Endothelial cell of umbilical vein (primary cell): ENCODE data around the gene HCAR2. TPM values are rescaled to one million over a fixed set of nuclear protein-coding genes. Genes with fewer than 3 reads are reported as not detected.

Experiments used
- BruUV-seq: library from RNA; stranded (reverse); fragments of 400-500 nt; replicated peaks from 2 replicates; lab custom pipeline; 2021; lab: Mats Ljungman, UMichigan
- CTCF ChIA-PET: fragments of 300-600, 350-600 bp; sonication (Branson Sonifier 250); formaldehyde crosslinking; loops from one replicate; lab custom pipeline; 2021; ENCODE audit warnings: antibody characterized with exemption, inconsistent platforms; lab: Charles Lee
- POLR2A ChIA-PET: fragments of 300-600, 350-600 bp; sonication (Branson Sonifier 250); formaldehyde crosslinking; loops from one replicate; lab custom pipeline; 2021; ENCODE audit warnings: antibody characterized with exemption, inconsistent platforms; lab: Charles Lee
- DNase-seq: peaks from one replicate; pipeline ENCODE4 v3.0.0-alpha.2; 2011; ENCODE audit warnings: low read depth, low spot score
- FAIRE-seq: peaks from 2 replicates; lab custom pipeline; 2011; peaks lifted over from hg19 to GRCh38; lab: Jason Lieb, UNC
- H2AFZ ChIP-seq: 2 replicates; pipeline ENCODE4 v1.6.0; 2012; ENCODE audit warnings: low read depth, low read length, control low read depth, inconsistent platforms
- H3K27ac ChIP-seq: 2 replicates; pipeline ENCODE4 v1.5.1; 2011; ENCODE audit warnings: low read depth, mild to moderate bottlenecking, control low read depth, low read length, moderate library complexity; ENCODE audit not compliant: insufficient read depth
- H3K27me3 ChIP-seq, 2 experiments: 2 replicates each; pipeline versions ENCODE4 v1.6.0 to v1.6.1; 2011; ENCODE audit warnings: low read length in 2 of 2, mixed read lengths in 1 of 2; ENCODE audit not compliant: control insufficient read depth in 2 of 2, insufficient read depth in 2 of 2
- H3K36me3 ChIP-seq, 2 experiments: 2 replicates in 1 of 2; 3 replicates in 1 of 2; pipeline ENCODE4 v1.5.1; 2011; ENCODE audit warnings: low read length in 2 of 2, mild to moderate bottlenecking in 1 of 2, moderate library complexity in 1 of 2; ENCODE audit not compliant: control insufficient read depth in 2 of 2, insufficient read depth in 2 of 2; ENCODE audit errors: extremely low read depth in 1 of 2
- H3K4me1 ChIP-seq: 3 replicates; pipeline ENCODE4 v1.5.1; 2011; ENCODE audit warnings: mild to moderate bottlenecking, low read length; ENCODE audit not compliant: control insufficient read depth, insufficient read depth; ENCODE audit errors: extremely low read depth
- H3K4me2 ChIP-seq: 2 replicates; pipeline ENCODE4 v1.6.1; 2011; ENCODE audit warnings: low read length, control low read depth, mixed read lengths; ENCODE audit not compliant: insufficient read depth
- H3K4me3 ChIP-seq, 3 experiments: fragments of 200-600 bp in 1 of 3; sonication (generic), shearing (Covaris generic) in 1 of 3; replicated peaks in 1 of 3; 2 replicates each; pipeline ENCODE4 v1.5.1; 2011 to 2016; ENCODE audit warnings: control low read depth in 3 of 3, low read length in 3 of 3, mild to moderate bottlenecking in 2 of 3, inconsistent platforms in 1 of 3, low read depth in 1 of 3, moderate library complexity in 1 of 3; ENCODE audit not compliant: insufficient read depth in 1 of 3
- H3K79me2 ChIP-seq: 2 replicates; pipeline ENCODE4 v1.6.0; 2012; ENCODE audit warnings: low read length, inconsistent platforms; ENCODE audit not compliant: control insufficient read depth, insufficient read depth
- H3K9ac ChIP-seq: replicated peaks from 2 replicates; pipeline ENCODE3; 2011; ENCODE audit warnings: low read length, control low read depth; ENCODE audit not compliant: insufficient read depth; ENCODE audit errors: extremely low read depth
- H3K9me1 ChIP-seq: replicated peaks from 3 replicates; pipeline ENCODE4 v1.6.0; 2011; ENCODE audit warnings: mild to moderate bottlenecking, low read length; ENCODE audit not compliant: control insufficient read depth, insufficient read depth; ENCODE audit errors: extremely low read depth
- H3K9me3 ChIP-seq: replicated peaks from 2 replicates; pipeline ENCODE4 v1.5.1; 2012; ENCODE audit warnings: low read length, inconsistent platforms; ENCODE audit not compliant: control insufficient read depth, insufficient read depth
- H4K20me1 ChIP-seq: replicated peaks from 2 replicates; pipeline ENCODE3; 2011; ENCODE audit warnings: mild to moderate bottlenecking, low read length; ENCODE audit not compliant: control insufficient read depth, insufficient read depth; ENCODE audit errors: extremely low read depth
- EZH2 ChIP-seq: IDR thresholded peaks from 2 replicates; pipeline ENCODE4 v1.6.1; 2012; ENCODE audit warnings: borderline replicate concordance, low read depth, mild to moderate bottlenecking, moderate library complexity, low read length, inconsistent platforms; ENCODE audit not compliant: severe bottlenecking
- FOS ChIP-seq: IDR thresholded peaks from 2 replicates; pipeline ENCODE4 v1.6.1; 2011; ENCODE audit warnings: mild to moderate bottlenecking, low read length, moderate library complexity, borderline replicate concordance; ENCODE audit not compliant: insufficient read depth
- GATA2 ChIP-seq: IDR thresholded peaks from 2 replicates; pipeline ENCODE4 v1.7.0; 2011; ENCODE audit warnings: low read depth, mild to moderate bottlenecking, moderate library complexity, mixed read lengths, low read length; ENCODE audit not compliant: insufficient read length, insufficient read depth
- JUN ChIP-seq: IDR thresholded peaks from 2 replicates; pipeline ENCODE4 v1.6.1; 2011; ENCODE audit warnings: borderline replicate concordance, low read depth; ENCODE audit not compliant: insufficient read length, insufficient read depth
- MYC ChIP-seq: IDR thresholded peaks from one replicate; pipeline ENCODE4 v1.6.1; 2011; ENCODE audit warnings: mild to moderate bottlenecking, low read depth, low read length
- POLR2A ChIP-seq: IDR thresholded peaks from 2 replicates; pipeline ENCODE4 v1.6.1; 2012; ENCODE audit warnings: low read depth, mild to moderate bottlenecking, control low read depth, low read length
- POLR2AphosphoS5 ChIP-seq: IDR thresholded peaks from 2 replicates; pipeline ENCODE4 v1.6.1; 2012; ENCODE audit warnings: low read depth, mild to moderate bottlenecking, control low read depth, low read length, moderate library complexity; ENCODE audit not compliant: insufficient read depth
- dilution Hi-C: fragments of 300-500 bp; cut with MboI; formaldehyde crosslinking; loops from one replicate; pipeline ENCODE4 v1.15.0; 2019; ENCODE audit warnings: low sequenced_read_pairs; ENCODE audit not compliant: extremely low pct_ligation_motif_present
- intact Hi-C: fragments of 100-400 bp; cut with micrococcal nuclease; formaldehyde crosslinking; loops from one replicate; pipeline ENCODE4 v1.10.0; 2022
- polyA plus RNA-seq, 4 experiments: library from polyadenylated mRNA; depleted of rRNA in 3 of 4; stranded (reverse) in 3 of 4; unstranded in 1 of 4; fragments of >200 nt; gene quantifications; 2 replicates each; pipeline versions ENCODE4 v1.2.1 to v1.2.3, GENCODE V29; 2011 to 2012; ENCODE audit warnings: missing spikeins in 1 of 4
- total RNA-seq: library from RNA; stranded (reverse); gene quantifications from 2 replicates; pipeline ENCODE4 v1.2.3, GENCODE V29; 2021
- TF ChIP-seq, protein P1 (sequence below), 2 donors: IDR thresholded peaks; 1 replicate in 1 of 2; 2 replicates in 1 of 2; pipeline ENCODE4 v1.5.1; 2011; ENCODE audit warnings: low read length in 2 of 2, mild to moderate bottlenecking in 2 of 2, moderate library complexity in 2 of 2, control low read depth in 1 of 2, inconsistent platforms in 1 of 2, low read depth in 1 of 2; ENCODE audit not compliant: insufficient read depth in 1 of 2; ENCODE audit errors: extremely low read depth in 1 of 2
- TF ChIP-seq, protein P2 (sequence below): IDR thresholded peaks from 2 replicates; pipeline ENCODE4 v1.6.1; 2011; ENCODE audit not compliant: insufficient read depth, insufficient read length

The HCAR2 gene
- total and polyA plus RNA-seq, 2 donors (not counting 3 experiments of a cell fraction or from before 2014, with no cell fraction given) = not detected

- ChIA-PET POLR2A (no interaction called here), CTCF (no interaction called here)
- intact Hi-C loops (no loop called here), dilution Hi-C loops (no loop called here)
- Histone ChIP-seq H3K9me3 (no peaks in the 10 kb centered on the region), H3K9ac (no peak overlapping the region), H3K4me2 (no peak overlapping the region), H3K4me3 (no peak overlapping the region), H3K36me3 (no peaks in the 10 kb centered on the region), H3K9me1 (no peaks in the 10 kb centered on the region), H2AFZ (no peak overlapping the region), H3K27ac (no peak overlapping the region), H3K27me3 (no peaks in the 10 kb centered on the region), H3K4me1 (no peaks in the 10 kb centered on the region), H4K20me1 (no peaks in the 10 kb centered on the region), H3K79me2 (no peaks in the 10 kb centered on the region)
- TF ChIP-seq EZH2 (no peak), MYC (no peak)
- TF ChIP-seq, protein P1, sequence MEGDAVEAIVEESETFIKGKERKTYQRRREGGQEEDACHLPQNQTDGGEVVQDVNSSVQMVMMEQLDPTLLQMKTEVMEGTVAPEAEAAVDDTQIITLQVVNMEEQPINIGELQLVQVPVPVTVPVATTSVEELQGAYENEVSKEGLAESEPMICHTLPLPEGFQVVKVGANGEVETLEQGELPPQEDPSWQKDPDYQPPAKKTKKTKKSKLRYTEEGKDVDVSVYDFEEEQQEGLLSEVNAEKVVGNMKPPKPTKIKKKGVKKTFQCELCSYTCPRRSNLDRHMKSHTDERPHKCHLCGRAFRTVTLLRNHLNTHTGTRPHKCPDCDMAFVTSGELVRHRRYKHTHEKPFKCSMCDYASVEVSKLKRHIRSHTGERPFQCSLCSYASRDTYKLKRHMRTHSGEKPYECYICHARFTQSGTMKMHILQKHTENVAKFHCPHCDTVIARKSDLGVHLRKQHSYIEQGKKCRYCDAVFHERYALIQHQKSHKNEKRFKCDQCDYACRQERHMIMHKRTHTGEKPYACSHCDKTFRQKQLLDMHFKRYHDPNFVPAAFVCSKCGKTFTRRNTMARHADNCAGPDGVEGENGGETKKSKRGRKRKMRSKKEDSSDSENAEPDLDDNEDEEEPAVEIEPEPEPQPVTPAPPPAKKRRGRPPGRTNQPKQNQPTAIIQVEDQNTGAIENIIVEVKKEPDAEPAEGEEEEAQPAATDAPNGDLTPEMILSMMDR (IDR thresholded peaks at IDR 0.05; ENCODE audit: extremely low read depth in 1 of 2, insufficient read depth in 1 of 2, low read depth in 1 of 2, low read length in 2 of 2) = no peak
- FAIRE-seq = no peak
- no TSS peak for BruUV-seq
- DNase-seq = no peak
These were observed 37.4 kb downstream of the HCAR2 start for GRCh38 chr12:122665759-122666158.

GRCh38 chr12:122665349-122665748 is 37.8 kb downstream of the HCAR2 start:
- H3K4me2 ChIP-seq = no peak overlapping the region
- H3K36me3 ChIP-seq = no peaks in the 10 kb centered on the region
- H2AFZ ChIP-seq = no peak overlapping the region
- FAIRE-seq = no peak
- no peaks in the 10 kb centered on the region for H4K20me1 ChIP-seq
- BruUV-seq = no TSS peak
- intact Hi-C loops = no loop called here
- no peaks in the 10 kb centered on the region for H3K9me1 ChIP-seq
- CTCF ChIA-PET = no interaction called here
- dilution Hi-C loops = no loop called here
- no peaks in the 10 kb centered on the region for H3K79me2 ChIP-seq
- no peak overlapping the region for H3K27ac ChIP-seq
- no peak overlapping the region for H3K9ac ChIP-seq
- H3K27me3 ChIP-seq = no peaks in the 10 kb centered on the region
- H3K4me1 ChIP-seq = no peaks in the 10 kb centered on the region
- POLR2A ChIA-PET = no interaction called here
- no peak overlapping the region for H3K4me3 ChIP-seq
- no peak for DNase-seq
- TF ChIP-seq, protein P1 (IDR thresholded peaks at IDR 0.05; ENCODE audit: extremely low read depth in 1 of 2, insufficient read depth in 1 of 2, low read depth in 1 of 2, low read length in 2 of 2) = no peak
- TF ChIP-seq MYC (no peak), FOS (no peak), JUN (no peak), EZH2 (no peak), POLR2A (no peak), POLR2AphosphoS5 (no peak), GATA2 (no peak)
- TF ChIP-seq, protein P2, sequence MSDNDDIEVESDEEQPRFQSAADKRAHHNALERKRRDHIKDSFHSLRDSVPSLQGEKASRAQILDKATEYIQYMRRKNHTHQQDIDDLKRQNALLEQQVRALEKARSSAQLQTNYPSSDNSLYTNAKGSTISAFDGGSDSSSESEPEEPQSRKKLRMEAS = no peak
- H3K9me3 ChIP-seq = no peaks in the 10 kb centered on the region
